Caco-2 (cell line): ENCODE measurements around the gene DSCAM. TPM values are rescaled to one million over a fixed set of nuclear protein-coding genes. Genes with fewer than 3 reads are reported as not detected.

Experiments
- BruUV-seq: library from RNA; stranded (reverse); fragments of 400-500 nt; replicated peaks from 2 replicates; lab custom pipeline; 2021; lab: Mats Ljungman, UMichigan
- CTCF ChIA-PET: fragments of 300-600 bp; sonication (Branson Sonifier 250); formaldehyde crosslinking; loops from one replicate; lab custom pipeline; 2022; ENCODE audit warnings: antibody characterized with exemption; lab: Charles Lee
- POLR2A ChIA-PET: fragments of 300-600 bp; sonication (Branson Sonifier 250); formaldehyde crosslinking; loops from one replicate; lab custom pipeline; 2022; ENCODE audit warnings: antibody characterized with exemption; lab: Charles Lee
- DNase-seq, 2 experiments: peaks; one replicate each; pipeline versions ENCODE4 v3.0.0 to v3.0.0-alpha.2; 2020 to 2022
- H3K27me3 ChIP-seq: replicated peaks from 2 replicates; pipeline ENCODE4 v1.6.0; 2011; ENCODE audit warnings: low read length; ENCODE audit not compliant: control insufficient read depth, insufficient read depth
- H3K36me3 ChIP-seq: 2 replicates; pipeline ENCODE4 v1.5.1; 2011; ENCODE audit warnings: low read length; ENCODE audit not compliant: control insufficient read depth, insufficient read depth
- H3K4me1 ChIP-seq: fragments of 250-450 bp; sonication (Bioruptor Pico); 2 replicates; pipeline ENCODE4 v1.5.1; 2020; ENCODE audit warnings: mild to moderate bottlenecking
- H3K4me3 ChIP-seq: 2 replicates; pipeline ENCODE4 v1.5.1; 2011; ENCODE audit warnings: low read depth, mild to moderate bottlenecking, control low read depth, low read length
- H3K9me3 ChIP-seq: fragments of 250-450 bp; sonication (Bioruptor Pico); 2 replicates; pipeline ENCODE4 v1.5.1; 2020; ENCODE audit warnings: mild to moderate bottlenecking, moderate library complexity
- H3K27ac Mint-ChIP-seq: one replicate; pipeline ENCODE4 v1.8.0; 2022; ENCODE audit warnings: mixed read lengths; ENCODE audit not compliant: unreplicated experiment
- H3K27me3 Mint-ChIP-seq: one replicate; pipeline ENCODE4 v1.8.0; 2022; ENCODE audit warnings: mixed read lengths; ENCODE audit not compliant: insufficient read depth, unreplicated experiment
- H3K36me3 Mint-ChIP-seq: one replicate; pipeline ENCODE4 v1.8.0; 2022; ENCODE audit warnings: mild to moderate bottlenecking, mixed read lengths; ENCODE audit not compliant: insufficient read depth, unreplicated experiment
- H3K4me1 Mint-ChIP-seq: one replicate; pipeline ENCODE4 v1.8.0; 2022; ENCODE audit warnings: low read depth, mixed read lengths; ENCODE audit not compliant: unreplicated experiment
- H3K4me3 Mint-ChIP-seq: one replicate; pipeline ENCODE4 v1.8.0; 2022; ENCODE audit warnings: mild to moderate bottlenecking, moderate library complexity, mixed read lengths; ENCODE audit not compliant: unreplicated experiment
- H3K9me3 Mint-ChIP-seq: one replicate; pipeline ENCODE4 v1.8.0; 2022; ENCODE audit warnings: mixed read lengths; ENCODE audit not compliant: unreplicated experiment
- intact Hi-C: fragments of 100-400 bp; cut with micrococcal nuclease; formaldehyde crosslinking; loops from one replicate; pipeline ENCODE4 v1.10.0; 2022; ENCODE audit not compliant: unreplicated experiment
- total RNA-seq: library from RNA; stranded (reverse); gene quantifications from 2 replicates; pipeline ENCODE4 v1.2.3, GENCODE V29; 2022
- TF ChIP-seq, protein P1 (sequence below), 2 experiments: fragments of 200-600 bp in 1 of 2; IDR thresholded peaks; 1 replicate in 1 of 2; 2 replicates in 1 of 2; pipeline versions ENCODE4 v1.5.1 to v1.8.0; 2011 to 2022; ENCODE audit warnings: antibody characterized with exemption in 1 of 2, control low read depth in 1 of 2, inconsistent platforms in 1 of 2, low read depth in 1 of 2, low read length in 1 of 2, mild to moderate bottlenecking in 1 of 2, moderate library complexity in 1 of 2; ENCODE audit not compliant: insufficient read depth in 1 of 2, severe bottlenecking in 1 of 2, unreplicated experiment in 1 of 2

Gene DSCAM
- total RNA-seq, 1 experiment from 2014 or later = not detected

- H3K9me3 Mint-ChIP-seq = peaks cover 5% of the 10 kb centered on the region
- no peaks in the 10 kb centered on the region for H3K9me3 ChIP-seq
- no peaks in the 10 kb centered on the region for H3K4me1 ChIP-seq
- H3K27me3 Mint-ChIP-seq = peaks cover 9% of the 10 kb centered on the region
- no peaks in the 10 kb centered on the region for H3K36me3 Mint-ChIP-seq
- no TSS peak for BruUV-seq
- no peak overlapping the region for H3K27ac Mint-ChIP-seq
- H3K4me3 Mint-ChIP-seq = no peak overlapping the region
- TF ChIP-seq, protein P1, sequence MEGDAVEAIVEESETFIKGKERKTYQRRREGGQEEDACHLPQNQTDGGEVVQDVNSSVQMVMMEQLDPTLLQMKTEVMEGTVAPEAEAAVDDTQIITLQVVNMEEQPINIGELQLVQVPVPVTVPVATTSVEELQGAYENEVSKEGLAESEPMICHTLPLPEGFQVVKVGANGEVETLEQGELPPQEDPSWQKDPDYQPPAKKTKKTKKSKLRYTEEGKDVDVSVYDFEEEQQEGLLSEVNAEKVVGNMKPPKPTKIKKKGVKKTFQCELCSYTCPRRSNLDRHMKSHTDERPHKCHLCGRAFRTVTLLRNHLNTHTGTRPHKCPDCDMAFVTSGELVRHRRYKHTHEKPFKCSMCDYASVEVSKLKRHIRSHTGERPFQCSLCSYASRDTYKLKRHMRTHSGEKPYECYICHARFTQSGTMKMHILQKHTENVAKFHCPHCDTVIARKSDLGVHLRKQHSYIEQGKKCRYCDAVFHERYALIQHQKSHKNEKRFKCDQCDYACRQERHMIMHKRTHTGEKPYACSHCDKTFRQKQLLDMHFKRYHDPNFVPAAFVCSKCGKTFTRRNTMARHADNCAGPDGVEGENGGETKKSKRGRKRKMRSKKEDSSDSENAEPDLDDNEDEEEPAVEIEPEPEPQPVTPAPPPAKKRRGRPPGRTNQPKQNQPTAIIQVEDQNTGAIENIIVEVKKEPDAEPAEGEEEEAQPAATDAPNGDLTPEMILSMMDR (IDR thresholded peaks at IDR 0.05; ENCODE audit: insufficient read depth in 1 of 2, low read depth in 1 of 2, low read length in 1 of 2, severe bottlenecking in 1 of 2, unreplicated experiment in 1 of 2) = no peak
- intact Hi-C loops = no loop called here
- ChIA-PET POLR2A (no interaction called here), CTCF (no interaction called here)
- no peak overlapping the region for H3K4me3 ChIP-seq
- H3K36me3 ChIP-seq = no peaks in the 10 kb centered on the region
- no peak for DNase-seq
- no peaks in the 10 kb centered on the region for H3K4me1 Mint-ChIP-seq
- no peaks in the 10 kb centered on the region for H3K27me3 ChIP-seq
Measured at GRCh38 chr21:40562242-40563002, 284.5 kb downstream of the DSCAM start.

DNA sequence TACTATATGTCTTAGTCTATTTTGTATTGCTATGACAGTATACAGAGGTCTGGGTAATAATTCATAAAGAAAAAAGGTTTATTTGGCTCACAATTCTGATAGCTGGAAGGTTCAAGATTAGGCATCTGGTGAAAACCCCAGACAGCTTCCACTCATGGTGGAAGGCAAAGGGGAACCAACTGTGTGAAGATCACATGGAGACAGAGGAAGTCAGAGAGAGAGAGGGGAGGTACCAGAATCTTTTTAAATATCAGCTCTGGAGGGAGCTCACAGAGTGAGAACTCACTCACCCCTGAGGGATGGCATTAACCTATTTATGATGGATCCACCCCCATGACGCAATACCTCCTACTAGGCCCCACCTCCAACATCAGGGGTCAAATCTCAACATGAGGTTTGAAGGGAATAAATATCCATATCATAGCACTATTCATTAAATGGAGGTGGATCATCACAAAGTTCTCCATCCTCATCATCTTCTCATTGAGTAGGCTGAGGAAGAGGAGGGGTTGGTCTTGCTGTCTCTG lies 290.5 kb downstream of the DSCAM start:
- Mint-ChIP-seq H3K36me3 (no peaks in the 10 kb centered on the region), H3K9me3 (peaks cover 9% of the 10 kb centered on the region), H3K27ac (no peak overlapping the region), H3K4me3 (no peak overlapping the region), H3K4me1 (no peaks in the 10 kb centered on the region), H3K27me3 (peaks cover 4% of the 10 kb centered on the region)
- ChIA-PET CTCF (no interaction called here), POLR2A (no interaction called here)
- H3K4me1 ChIP-seq = no peaks in the 10 kb centered on the region
- no peaks in the 10 kb centered on the region for H3K9me3 ChIP-seq
- no peaks in the 10 kb centered on the region for H3K27me3 ChIP-seq
- H3K36me3 ChIP-seq = no peaks in the 10 kb centered on the region
- no peak for DNase-seq
- TF ChIP-seq, protein P1 (IDR thresholded peaks at IDR 0.05; ENCODE audit: insufficient read depth in 1 of 2, low read depth in 1 of 2, low read length in 1 of 2, severe bottlenecking in 1 of 2, unreplicated experiment in 1 of 2) = no peak
- no peak overlapping the region for H3K4me3 ChIP-seq
- no TSS peak for BruUV-seq
- intact Hi-C loops = no loop called here

- TF ChIP-seq, protein P1 (IDR thresholded peaks at IDR 0.05; ENCODE audit: insufficient read depth in 1 of 2, low read depth in 1 of 2, low read length in 1 of 2, severe bottlenecking in 1 of 2, unreplicated experiment in 1 of 2) = no peak
- Mint-ChIP-seq H3K27me3 (peaks cover 4% of the 10 kb centered on the region), H3K9me3 (peaks cover 19% of the 10 kb centered on the region), H3K36me3 (no peaks in the 10 kb centered on the region), H3K27ac (no peak overlapping the region), H3K4me1 (no peaks in the 10 kb centered on the region), H3K4me3 (no peak overlapping the region)
- Histone ChIP-seq H3K36me3 (no peaks in the 10 kb centered on the region), H3K4me1 (no peaks in the 10 kb centered on the region), H3K9me3 (no peaks in the 10 kb centered on the region; the same call in 1 of the 2 replicates), H3K4me3 (no peak overlapping the region), H3K27me3 (no peaks in the 10 kb centered on the region)
- CTCF ChIA-PET = no interaction called here
- intact Hi-C loops = no loop called here
- BruUV-seq = no TSS peak
- DNase-seq = no peak
- POLR2A ChIA-PET = no interaction called here
Measured at GRCh38 chr21:40555021-40555528, 291.9 kb downstream of the DSCAM start.
